ENCODE results near the gene RASA1. TPM values are rescaled to one million over a fixed set of nuclear protein-coding genes. Genes with fewer than 3 reads are reported as not detected.

Gene RASA1
- total and polyA plus RNA-seq, 9 of the 15 experiments (the other 6 are each of a cell fraction or from before 2014, with no cell fraction given), result 3.2 to 17.3 (median 9.2) TPM

DNA sequence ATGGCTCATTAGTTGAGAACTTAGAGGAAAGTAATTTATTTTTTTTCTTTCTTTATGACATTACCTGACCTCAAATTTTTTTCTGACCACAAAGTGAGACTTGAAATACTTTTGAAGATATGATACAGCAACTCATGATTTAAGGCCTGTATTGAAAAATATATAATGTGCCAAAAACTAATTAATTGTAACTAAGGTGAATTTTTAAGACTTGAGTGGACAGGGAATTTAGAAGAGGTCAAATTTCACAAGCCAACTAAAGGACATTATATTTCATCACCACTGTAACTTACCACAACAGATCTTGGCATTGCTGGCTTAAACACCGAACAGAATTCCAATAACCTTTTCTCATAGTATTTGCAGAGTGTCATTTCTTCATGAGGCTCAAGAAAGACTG is 143.2 kb downstream of the RASA1 start:
- no peaks in the 10 kb centered on the region for H3K9me3 ChIP-seq (replicated peaks; ENCODE audit: control insufficient read depth, insufficient read depth, low read depth, low read length)
- H3K4me2 ChIP-seq (ENCODE audit: insufficient read depth, low read length), result peak overlapping the region; percentile 100
- POLR2A ChIA-PET, result interaction anchor here (0.7 to 2.6 kb wide), 2 partner anchors 7 to 361 kb away, joined by 3 to 11 read pairs; no protein-coding TSS in a partner anchor
- H4K20me1 ChIP-seq (replicated peaks; ENCODE audit: control insufficient read depth, insufficient read depth, low read length), result no peaks in the 10 kb centered on the region; the same call in 1 of the 2 replicates
- H3K4me1 ChIP-seq (replicated peaks in 1 of 2; ENCODE audit: control insufficient read depth in 2 of 2, insufficient read depth in 2 of 2, low read length in 2 of 2), result peaks cover 0 to 10% of the 10 kb centered on the region in 2 experiments; a peak in 2 of 5 replicates
- no peaks in the 10 kb centered on the region for H3K9me1 ChIP-seq (ENCODE audit: control insufficient read depth, insufficient read depth, low read length)
- H3K4me3 ChIP-seq, result peak overlapping the region; percentile 98
- in situ Hi-C loops (cut with MboI) (no loop called here), intact Hi-C loops (cut with micrococcal nuclease) (loop anchor here (5.0 to 10.0 kb wide), 2 partner anchors 334 to 1284 kb away; no protein-coding TSS in a partner anchor)
- no peak overlapping the region for H2AFZ ChIP-seq (ENCODE audit: low read depth, low read length)
- CTCF ChIA-PET (ENCODE audit: low intra/inter-chr PET ratio), result no interaction called here
- DNase-seq (ENCODE audit: extremely low read depth in 1 of 4, low spot score in 3 of 4) (no peak), FAIRE-seq (no peak), ATAC-seq (no peak)
- peak overlapping the region in 1 of 2 experiments; percentile 98; a peak in 2 of 4 replicates for H3K9ac ChIP-seq (ENCODE audit: insufficient read depth in 1 of 2, low read depth in 2 of 2, low read length in 2 of 2)
- H3K36me3 ChIP-seq (ENCODE audit: control insufficient read depth, insufficient read depth, low read length), result peaks cover 59% of the 10 kb centered on the region
- H3K79me2 ChIP-seq (ENCODE audit: control insufficient read depth, insufficient read depth, low read length), result peaks cover 72% of the 10 kb centered on the region
- peak overlapping the region; percentile 98; the same call in 2 of the 3 replicates for H3K27ac ChIP-seq (ENCODE audit: extremely low read depth, low read depth, low read length)
- no peak for TF ChIP-seq MXI1 (IDR thresholded peaks at IDR 0.05; ENCODE audit: low read depth, low read length)
- TF ChIP-seq MCM3 (IDR thresholded peaks at IDR 0.05), result no peak
- TF ChIP-seq CREM (IDR thresholded peaks at IDR 0.05; ENCODE audit: low read depth), result no peak
- TF ChIP-seq L3MBTL2 (IDR thresholded peaks at IDR 0.05), result no peak
- TF ChIP-seq, protein P1, sequence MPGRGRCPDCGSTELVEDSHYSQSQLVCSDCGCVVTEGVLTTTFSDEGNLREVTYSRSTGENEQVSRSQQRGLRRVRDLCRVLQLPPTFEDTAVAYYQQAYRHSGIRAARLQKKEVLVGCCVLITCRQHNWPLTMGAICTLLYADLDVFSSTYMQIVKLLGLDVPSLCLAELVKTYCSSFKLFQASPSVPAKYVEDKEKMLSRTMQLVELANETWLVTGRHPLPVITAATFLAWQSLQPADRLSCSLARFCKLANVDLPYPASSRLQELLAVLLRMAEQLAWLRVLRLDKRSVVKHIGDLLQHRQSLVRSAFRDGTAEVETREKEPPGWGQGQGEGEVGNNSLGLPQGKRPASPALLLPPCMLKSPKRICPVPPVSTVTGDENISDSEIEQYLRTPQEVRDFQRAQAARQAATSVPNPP (IDR thresholded peaks at IDR 0.05; ENCODE audit: borderline replicate concordance, insufficient read depth, insufficient read length), result no peak
- no peak for TF ChIP-seq ZNF316 (IDR thresholded peaks at IDR 0.05)
- TF ChIP-seq, protein P2, sequence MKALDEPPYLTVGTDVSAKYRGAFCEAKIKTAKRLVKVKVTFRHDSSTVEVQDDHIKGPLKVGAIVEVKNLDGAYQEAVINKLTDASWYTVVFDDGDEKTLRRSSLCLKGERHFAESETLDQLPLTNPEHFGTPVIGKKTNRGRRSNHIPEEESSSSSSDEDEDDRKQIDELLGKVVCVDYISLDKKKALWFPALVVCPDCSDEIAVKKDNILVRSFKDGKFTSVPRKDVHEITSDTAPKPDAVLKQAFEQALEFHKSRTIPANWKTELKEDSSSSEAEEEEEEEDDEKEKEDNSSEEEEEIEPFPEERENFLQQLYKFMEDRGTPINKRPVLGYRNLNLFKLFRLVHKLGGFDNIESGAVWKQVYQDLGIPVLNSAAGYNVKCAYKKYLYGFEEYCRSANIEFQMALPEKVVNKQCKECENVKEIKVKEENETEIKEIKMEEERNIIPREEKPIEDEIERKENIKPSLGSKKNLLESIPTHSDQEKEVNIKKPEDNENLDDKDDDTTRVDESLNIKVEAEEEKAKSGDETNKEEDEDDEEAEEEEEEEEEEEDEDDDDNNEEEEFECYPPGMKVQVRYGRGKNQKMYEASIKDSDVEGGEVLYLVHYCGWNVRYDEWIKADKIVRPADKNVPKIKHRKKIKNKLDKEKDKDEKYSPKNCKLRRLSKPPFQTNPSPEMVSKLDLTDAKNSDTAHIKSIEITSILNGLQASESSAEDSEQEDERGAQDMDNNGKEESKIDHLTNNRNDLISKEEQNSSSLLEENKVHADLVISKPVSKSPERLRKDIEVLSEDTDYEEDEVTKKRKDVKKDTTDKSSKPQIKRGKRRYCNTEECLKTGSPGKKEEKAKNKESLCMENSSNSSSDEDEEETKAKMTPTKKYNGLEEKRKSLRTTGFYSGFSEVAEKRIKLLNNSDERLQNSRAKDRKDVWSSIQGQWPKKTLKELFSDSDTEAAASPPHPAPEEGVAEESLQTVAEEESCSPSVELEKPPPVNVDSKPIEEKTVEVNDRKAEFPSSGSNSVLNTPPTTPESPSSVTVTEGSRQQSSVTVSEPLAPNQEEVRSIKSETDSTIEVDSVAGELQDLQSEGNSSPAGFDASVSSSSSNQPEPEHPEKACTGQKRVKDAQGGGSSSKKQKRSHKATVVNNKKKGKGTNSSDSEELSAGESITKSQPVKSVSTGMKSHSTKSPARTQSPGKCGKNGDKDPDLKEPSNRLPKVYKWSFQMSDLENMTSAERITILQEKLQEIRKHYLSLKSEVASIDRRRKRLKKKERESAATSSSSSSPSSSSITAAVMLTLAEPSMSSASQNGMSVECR (CRISPR knock-in tag; IDR thresholded peaks at IDR 0.05), result no peak
- TF ChIP-seq CHD1 (IDR thresholded peaks at IDR 0.05; ENCODE audit: low read length), result no peak
- no peak for TF ChIP-seq CCAR2 (IDR thresholded peaks at IDR 0.05; ENCODE audit: low read depth, low read length)
- no peak for TF ChIP-seq CSDE1 (IDR thresholded peaks at IDR 0.05)
- TF ChIP-seq POLR2AphosphoS5 (IDR thresholded peaks at IDR 0.05; ENCODE audit: control insufficient read depth, insufficient read depth, low read depth, low read length), result no peak
- no peak for TF ChIP-seq RFX5 (IDR thresholded peaks at IDR 0.05; ENCODE audit: low read depth, low read length)
- TF ChIP-seq, protein P3, sequence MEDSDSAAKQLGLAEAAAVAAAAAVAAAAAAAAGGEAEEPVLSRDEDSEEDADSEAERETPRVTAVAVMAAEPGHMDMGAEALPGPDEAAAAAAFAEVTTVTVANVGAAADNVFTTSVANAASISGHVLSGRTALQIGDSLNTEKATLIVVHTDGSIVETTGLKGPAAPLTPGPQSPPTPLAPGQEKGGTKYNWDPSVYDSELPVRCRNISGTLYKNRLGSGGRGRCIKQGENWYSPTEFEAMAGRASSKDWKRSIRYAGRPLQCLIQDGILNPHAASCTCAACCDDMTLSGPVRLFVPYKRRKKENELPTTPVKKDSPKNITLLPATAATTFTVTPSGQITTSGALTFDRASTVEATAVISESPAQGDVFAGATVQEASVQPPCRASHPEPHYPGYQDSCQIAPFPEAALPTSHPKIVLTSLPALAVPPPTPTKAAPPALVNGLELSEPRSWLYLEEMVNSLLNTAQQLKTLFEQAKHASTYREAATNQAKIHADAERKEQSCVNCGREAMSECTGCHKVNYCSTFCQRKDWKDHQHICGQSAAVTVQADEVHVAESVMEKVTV (CRISPR knock-in tag; IDR thresholded peaks at IDR 0.05), result no peak
- TF ChIP-seq CHCHD3 (CRISPR knock-in tag; IDR thresholded peaks at IDR 0.05), result no peak
- 15% methylated on average over 1 of the region's 1 CpG for WGBS (ENCODE audit: insufficient coverage, low coverage, missing lambda C conversion rate)
- no TSS peak for BruUV-seq (replicated peaks)
- H3K27me3 ChIP-seq (ENCODE audit: control insufficient read depth in 2 of 2, insufficient read depth in 2 of 2, low read length in 2 of 2), result no peaks in the 10 kb centered on the region

All from K562 (cell line).